Measurements from ENCODE around the gene LRFN3.
A peak's percentile ranks its signal among the peaks of the same experiment; 100 is the strongest.
"Not testable (repeated sequence)": the region's sequence is repeated elsewhere in the genome, so short reads cannot be mapped to it uniquely, and the experiment has no call there.

LRFN3 gene

GRCh38 chr19:35907377-35907745 is 28.8 kb upstream of the LRFN3 start:
- DNase-seq (ENCODE audit: low spot score), result no peak

DNA sequence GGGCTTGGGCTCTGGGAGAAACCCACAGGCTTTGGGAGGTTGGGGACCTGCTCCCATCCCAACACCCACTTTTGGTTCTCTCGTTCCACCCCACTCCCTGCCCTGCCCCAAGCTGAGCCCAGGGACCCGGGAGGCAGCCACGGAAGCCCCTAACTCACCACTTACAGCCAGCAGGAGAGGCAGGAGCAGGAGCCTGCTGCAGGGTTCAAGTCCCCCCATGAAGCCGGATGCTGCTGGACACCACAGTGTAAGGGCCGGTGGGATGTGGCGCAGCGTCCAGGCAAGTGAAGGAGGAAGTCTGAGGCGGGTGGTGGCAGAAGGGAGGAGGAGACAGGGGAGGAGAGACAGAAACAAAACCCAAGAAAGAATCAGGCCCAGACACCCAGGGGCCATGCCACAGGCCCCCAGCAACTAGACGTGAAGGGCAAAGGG is 28.1 kb upstream of the LRFN3 start, which contains the start of gene TYROBP:
TYROBP (minus strand) TSS at position 286 of the 432 bp plus-strand sequence; CDS start at position 219, 67 bp downstream.
- DNase-seq (ENCODE audit: low spot score), result no peak

GRCh38 chr19:35908973-35909683 is 27.0 kb upstream of the LRFN3 start:
- no peak for DNase-seq (ENCODE audit: low spot score)

- DNase-seq (ENCODE audit: low spot score), result no peak
These were observed 26.5 kb upstream of the LRFN3 start for GRCh38 chr19:35909684-35910035.

DNA sequence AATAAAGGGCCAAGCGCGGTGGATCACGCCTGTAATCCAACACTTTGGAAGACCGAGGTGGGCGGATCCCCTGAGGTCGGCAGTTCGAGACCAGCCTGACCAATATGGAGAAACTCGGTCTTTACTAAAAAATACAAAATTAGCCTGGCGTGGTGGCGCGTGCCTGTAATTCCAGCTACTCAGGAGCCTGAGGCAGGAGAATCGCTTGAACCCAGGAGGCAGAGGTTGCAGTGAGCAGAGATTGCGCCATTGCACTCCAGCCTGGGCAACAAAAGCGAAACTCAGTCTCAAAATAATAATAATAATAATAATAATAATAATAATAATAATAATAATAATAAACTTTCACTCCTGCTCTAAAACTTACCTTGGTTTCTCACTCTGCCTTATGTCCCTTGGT is 25.8 kb upstream of the LRFN3 start:
- not testable (repeated sequence) for DNase-seq (ENCODE audit: low spot score)

DNA sequence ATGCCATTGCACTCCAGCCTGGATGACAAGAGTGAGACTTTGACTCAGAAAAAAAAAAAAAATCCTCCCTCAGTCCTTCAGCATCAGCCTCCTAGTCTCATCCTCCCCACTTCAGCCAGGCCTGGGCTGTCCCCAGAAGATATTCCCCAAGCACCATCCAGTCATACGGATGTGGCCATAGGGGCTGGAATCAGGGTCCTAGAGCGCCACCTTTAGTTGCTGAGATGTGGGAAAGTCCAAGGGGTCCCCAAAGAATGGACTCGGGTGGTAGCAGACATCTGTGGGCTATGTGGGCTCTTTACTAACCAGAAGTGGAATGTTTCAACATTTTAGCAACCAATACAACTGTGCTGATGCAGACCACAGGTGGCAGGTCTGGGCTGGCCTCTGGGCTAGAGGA is 25.0 kb upstream of the LRFN3 start:
- no peak for DNase-seq (ENCODE audit: low spot score)

GRCh38 chr19:35911790-35912189 is 24.4 kb upstream of the LRFN3 start:
- no peak for DNase-seq (ENCODE audit: low spot score)

- DNase-seq (ENCODE audit: low spot score), result no peak
These were observed 22.6 kb upstream of the LRFN3 start for GRCh38 chr19:35913589-35913988.

- no peak for DNase-seq (ENCODE audit: low spot score)
These were observed 20.7 kb upstream of the LRFN3 start for GRCh38 chr19:35915443-35915842.

DNA sequence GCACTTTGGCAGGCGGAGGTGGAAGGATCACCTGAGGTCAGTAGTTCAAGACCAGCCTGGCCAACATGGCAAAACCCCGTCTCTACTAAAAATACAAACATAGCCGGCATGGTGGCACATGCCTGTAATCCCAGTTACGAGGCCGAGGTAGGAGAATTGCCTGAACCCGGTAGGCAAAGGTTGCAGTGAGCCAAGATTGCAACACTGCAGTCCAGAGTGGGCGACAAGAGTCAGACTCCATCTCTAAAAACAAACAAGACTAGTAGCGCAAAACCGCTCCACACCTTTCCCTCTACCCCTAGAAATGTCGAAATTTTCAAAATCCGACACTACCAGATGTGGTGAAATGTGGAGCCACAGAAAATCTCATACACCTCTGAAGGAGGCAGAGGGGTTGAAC is 16.9 kb upstream of the LRFN3 start:
- DNase-seq (ENCODE audit: low spot score), result no peak

- DNase-seq (ENCODE audit: low spot score), result no peak
These were observed 15.2 kb upstream of the LRFN3 start for GRCh38 chr19:35921012-35921411.

DNA sequence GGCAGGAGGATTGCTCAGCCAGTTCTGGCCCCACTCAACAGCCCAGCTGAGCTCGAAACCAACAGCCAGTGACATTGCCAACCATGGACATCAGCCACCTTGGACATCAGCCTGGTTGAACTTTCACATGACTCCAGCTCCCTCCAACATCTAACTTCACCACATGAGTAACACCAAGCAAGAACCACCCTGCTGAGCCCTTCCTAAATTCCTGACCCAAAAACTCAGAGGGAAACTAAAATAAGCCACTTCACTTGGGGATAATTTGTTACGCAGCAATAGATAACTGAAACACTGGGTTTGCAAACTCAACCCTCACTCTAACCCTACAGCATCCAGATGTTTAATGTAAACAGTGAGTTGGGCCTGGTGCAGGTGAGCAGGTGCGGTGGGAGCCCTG is 10.7 kb upstream of the LRFN3 start:
- no peak for DNase-seq (ENCODE audit: low spot score)

DNA sequence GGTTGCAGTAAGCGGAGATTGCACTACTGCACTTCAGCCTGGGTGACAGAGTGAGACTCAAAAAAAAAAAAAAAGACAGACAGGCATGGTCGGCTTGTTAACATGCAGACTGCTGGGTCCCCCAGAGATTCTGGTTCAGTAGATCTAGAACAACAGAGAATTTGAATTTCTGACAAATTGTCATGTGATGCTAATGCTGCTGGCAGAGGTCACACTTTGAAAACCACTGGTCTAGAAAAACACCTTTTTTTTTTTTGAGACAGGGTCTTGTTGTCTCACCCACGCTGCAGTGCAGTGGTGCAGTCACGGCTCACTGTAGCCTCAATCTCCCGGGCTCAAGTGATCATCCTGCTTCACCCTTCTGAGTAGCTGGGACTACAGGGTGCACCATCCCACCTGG is 7.7 kb upstream of the LRFN3 start:
- no peak for DNase-seq (ENCODE audit: low spot score)

- no peak for DNase-seq (ENCODE audit: low spot score)
These were observed 6.3 kb upstream of the LRFN3 start for GRCh38 chr19:35929876-35930275.

DNA sequence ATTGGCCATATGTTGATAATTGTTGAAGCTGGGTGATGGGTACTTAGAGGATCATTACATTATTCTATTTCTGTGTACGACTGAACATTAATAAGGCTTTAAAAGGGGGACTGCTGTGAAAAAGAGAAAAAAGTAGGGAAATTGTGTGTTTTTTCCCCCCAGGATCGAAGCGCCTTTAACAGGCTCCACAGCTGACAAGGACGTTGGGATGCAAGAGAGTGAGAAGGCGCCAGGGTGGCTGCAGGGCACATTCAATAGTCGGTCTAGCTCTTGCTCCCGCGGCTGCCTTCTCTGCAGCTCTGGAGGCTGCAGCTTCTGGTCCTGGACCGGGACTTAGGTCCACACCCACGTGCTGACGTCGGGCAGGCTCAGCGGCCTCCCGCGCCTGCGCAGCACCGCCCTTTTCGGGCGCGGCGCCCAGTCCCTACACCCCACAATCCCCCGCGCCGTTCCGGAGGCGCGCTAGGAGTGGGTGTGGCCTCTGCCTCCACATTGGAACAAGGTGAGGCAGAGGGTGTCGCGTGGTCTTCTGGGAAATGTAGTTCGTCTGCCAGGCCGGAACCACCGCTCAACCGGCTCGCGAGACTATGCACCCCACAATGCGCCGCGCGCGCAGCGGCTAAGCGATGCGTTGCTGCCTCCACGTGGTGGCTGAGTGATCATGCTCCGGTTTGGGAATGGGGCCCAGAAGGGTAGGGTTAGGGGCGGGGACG is 4.9 kb upstream of the LRFN3 start:
- peak; percentile 99 for DNase-seq (ENCODE audit: low spot score)

GRCh38 chr19:35931874-35932202 is 4.3 kb upstream of the LRFN3 start:
- no peak for DNase-seq (ENCODE audit: low spot score)

GRCh38 chr19:35932291-35932936 is 3.8 kb upstream of the LRFN3 start:
- DNase-seq (ENCODE audit: low spot score), result no peak

- no peak for DNase-seq (ENCODE audit: low spot score)
These were observed 629 bp downstream of the LRFN3 start for GRCh38 chr19:35936738-35937268.

GRCh38 chr19:35937345-35938281 is 1.4 kb downstream of the LRFN3 start:
- no peak for DNase-seq (ENCODE audit: low spot score)

DNA sequence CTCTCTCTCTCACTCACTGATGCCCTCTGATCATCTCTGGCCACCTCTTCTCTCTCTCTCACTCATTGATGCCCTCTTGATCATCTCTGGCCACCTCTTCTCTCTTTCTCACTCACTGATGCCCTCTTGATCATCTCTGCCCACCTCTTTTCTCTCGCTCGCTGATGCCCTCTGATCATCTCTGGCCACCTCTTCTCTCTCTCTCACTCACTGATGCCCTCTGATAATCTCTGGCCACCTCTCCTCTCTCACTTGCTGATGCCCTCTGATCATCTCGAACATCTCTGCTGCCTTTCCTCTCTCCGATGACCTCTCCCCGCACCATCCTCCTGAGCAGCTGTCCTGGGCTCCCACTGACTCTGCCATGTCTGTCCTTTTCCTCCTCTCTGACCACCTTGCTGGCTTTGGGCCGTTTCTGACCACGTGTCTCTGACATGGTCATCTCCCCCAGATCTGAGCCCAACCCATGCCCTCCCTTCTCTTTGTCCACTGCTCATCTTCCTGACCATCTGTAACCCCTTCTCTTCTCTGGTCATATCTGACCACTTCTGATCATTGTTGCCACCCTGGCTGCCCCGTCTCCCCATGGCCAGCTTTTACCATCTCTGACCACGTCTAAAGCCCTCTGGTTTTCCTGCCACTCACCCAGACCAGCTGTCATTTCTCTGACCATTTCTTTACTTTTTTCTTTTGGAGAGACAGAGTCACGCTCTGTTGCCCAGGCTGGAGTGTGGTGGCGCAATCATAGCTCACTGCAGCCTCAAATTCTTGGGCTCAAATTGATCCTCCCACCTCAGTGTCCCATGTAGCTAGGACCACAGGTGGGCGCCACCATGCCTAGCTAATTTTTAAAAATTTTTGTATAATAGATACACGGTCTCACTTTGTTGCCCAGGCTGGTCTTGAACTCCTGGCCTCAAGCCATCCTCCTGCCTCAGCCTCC is 2.4 kb downstream of the LRFN3 start:
- DNase-seq (ENCODE audit: low spot score), result no peak

Data from ecto neural progenitor cell (in vitro differentiated cells).